Cardiac septum (tissue), 1 donor: Measurements from ENCODE around the gene OR3A3. TPM values are rescaled to one million over a fixed set of nuclear protein-coding genes. Genes with fewer than 3 reads are reported as not detected.
"Not testable (repeated sequence)": the region's sequence is repeated elsewhere in the genome, so short reads cannot be mapped to it uniquely, and the experiment has no call there.

Experiments used
- DNase-seq: peaks from one replicate; pipeline ENCODE4 v3.0.0-alpha.2; 2020; ENCODE audit warnings: low spot score
- intact Hi-C: fragments of 100-400 bp; cut with DNase I; formaldehyde crosslinking; loops from one replicate; pipeline ENCODE4 v1.14.0; 2022
- total RNA-seq: library from RNA; stranded (reverse); fragmentation: NEBNext Ultra II Directional; extraction: Animal tissue kit (Norgen Biotek cat#: 25700); gene quantifications from one replicate; pipeline ENCODE4 v1.2.1, GENCODE V29; 2021
- donor health status: DM: no; HTN: no; CAD: no.

Gene OR3A3
- total RNA-seq, 1 donor from 2014 or later, result not detected

DNA sequence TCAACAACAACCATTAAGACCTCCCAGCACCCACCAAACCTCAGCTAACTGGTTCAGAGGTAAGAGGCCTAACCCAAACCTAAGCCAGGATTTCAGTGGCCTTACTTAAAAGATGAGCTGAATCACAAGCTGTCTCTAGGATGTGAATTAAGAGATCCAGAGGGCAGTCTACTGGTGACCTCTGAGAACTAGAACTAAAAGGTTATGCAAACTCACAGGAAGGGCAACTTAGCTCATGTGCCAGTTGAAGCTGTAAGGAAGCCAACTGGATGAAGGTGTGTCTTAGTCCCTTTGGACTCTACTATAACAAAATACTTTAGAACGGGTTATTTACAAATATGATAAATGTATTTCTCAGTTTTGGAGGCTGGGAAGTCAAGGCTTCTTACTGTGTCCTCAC lies 55.2 kb downstream of the OR3A3 start:
- intact Hi-C loops, DNase-seq: not testable (repeated sequence)

DNA sequence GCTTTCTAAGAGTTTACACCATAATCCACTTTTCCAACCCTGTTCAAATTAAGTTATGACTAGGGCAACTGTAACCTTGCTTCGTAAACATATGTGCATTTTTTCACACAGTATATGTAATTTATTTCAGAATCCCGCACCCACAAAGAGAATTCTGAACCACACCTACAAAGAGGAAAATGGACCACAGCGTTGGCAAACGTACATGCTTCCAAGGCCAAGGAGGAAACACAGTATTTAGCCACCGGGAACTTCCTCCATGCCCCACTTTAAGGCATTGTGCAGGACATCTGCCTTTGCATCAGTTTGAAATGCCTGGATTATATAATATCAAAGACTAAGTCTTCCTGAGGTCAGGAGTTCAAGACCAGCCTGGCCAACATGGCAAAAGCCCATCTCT lies 58.4 kb downstream of the OR3A3 start:
- no peak for DNase-seq
- intact Hi-C loops, result no loop called here

DNA sequence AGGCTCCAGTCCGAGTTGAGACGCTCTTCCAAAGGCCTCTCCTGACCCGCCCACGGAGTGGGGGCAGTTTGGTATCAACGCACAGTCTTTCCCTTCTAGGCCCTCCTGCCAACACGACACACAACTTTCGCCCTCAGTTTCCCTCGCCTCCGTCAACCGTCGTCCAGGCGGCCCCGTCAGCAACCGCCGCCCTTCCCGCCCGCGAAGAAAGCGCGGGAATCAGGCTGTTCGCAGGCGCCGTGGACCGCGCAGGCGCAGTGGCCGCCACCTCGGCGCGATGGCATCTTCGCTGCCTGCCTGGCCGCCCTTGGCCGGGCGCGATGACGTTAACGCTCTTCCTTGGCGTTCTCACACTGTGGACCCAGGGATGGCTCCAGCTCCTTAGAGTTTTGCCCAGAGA lies 60.4 kb downstream of the OR3A3 start, which contains the start of gene SPATA22:
SPATA22 (minus strand) TSS at position 221 of the 400 bp plus-strand sequence. CDS start 2,494 bp downstream, outside the sequence.
- DNase-seq, result no peak
- intact Hi-C loops, result no loop called here

DNA sequence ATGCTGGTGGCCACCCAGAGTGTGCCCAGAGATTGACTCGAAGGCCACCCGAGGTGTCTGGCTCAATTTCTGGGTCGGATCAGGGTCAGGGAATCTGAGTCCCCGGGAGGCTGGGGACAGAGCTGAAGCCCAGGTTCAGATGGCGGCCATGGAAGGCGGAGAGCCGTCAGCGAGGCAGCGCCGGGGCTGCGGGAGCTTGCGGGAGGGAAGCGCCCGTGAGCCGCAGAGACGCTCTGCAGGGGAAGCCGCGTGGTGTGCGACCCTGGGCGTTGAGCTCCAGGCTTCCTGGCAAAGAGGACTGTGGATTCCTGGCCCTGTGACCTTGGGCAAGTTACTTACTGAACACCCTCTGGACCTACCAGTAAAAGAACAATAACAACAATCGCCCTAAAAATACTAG lies 61.0 kb downstream of the OR3A3 start:
- DNase-seq, result no peak
- intact Hi-C loops, result no loop called here

Other genes starting within 250 kb of the OR3A3 start
- gene OR1A2, start 213.9 kb upstream of the OR3A3 start, total RNA-seq, result not detected
- gene OR1A1, start 203.7 kb upstream of the OR3A3 start, total RNA-seq, result not detected
- not detected for gene OR3A1, start 113.0 kb upstream of the OR3A3 start, total RNA-seq
- gene OR3A2, start 25.1 kb upstream of the OR3A3 start, total RNA-seq, result not detected
- gene OR1E1, start 13.0 kb upstream of the OR3A3 start, total RNA-seq, result not detected
- not detected for gene OR1E2, start 22.5 kb downstream of the OR3A3 start, total RNA-seq
- gene SPATA22, start 60.4 kb downstream of the OR3A3 start, total RNA-seq, result not detected
- gene ASPA, start 64.6 kb downstream of the OR3A3 start, total RNA-seq, result 0.94 TPM
- 1.0 TPM for gene TRPV3, start 146.4 kb downstream of the OR3A3 start, total RNA-seq
- 4.8 TPM for gene TRPV1, start 198.0 kb downstream of the OR3A3 start, total RNA-seq
- gene SHPK, start 224.9 kb downstream of the OR3A3 start, total RNA-seq, result 4.8 TPM
- 6.4 TPM for gene CTNS, start 225.4 kb downstream of the OR3A3 start, total RNA-seq